PC-9 (cell line): ENCODE data around the gene SCN8A. TPM values are rescaled to one million over a fixed set of nuclear protein-coding genes. Genes with fewer than 3 reads are reported as not detected.

Experiments used
- BruUV-seq: library from RNA; stranded (reverse); fragments of 400-500 nt; replicated peaks from 2 replicates; lab custom pipeline; 2021; lab: Mats Ljungman, UMichigan
- CTCF ChIA-PET: fragments of 300-600 bp; sonication (Branson Sonifier 250); formaldehyde crosslinking; loops from one replicate; lab custom pipeline; 2022; ENCODE audit warnings: antibody characterized with exemption; lab: Charles Lee
- POLR2A ChIA-PET: fragments of 300-600 bp; sonication (Branson Sonifier 250); formaldehyde crosslinking; loops from one replicate; lab custom pipeline; 2022; ENCODE audit warnings: antibody characterized with exemption; ENCODE audit not compliant: unreplicated experiment; lab: Charles Lee
- DNase-seq, 2 experiments: peaks; one replicate each; pipeline versions ENCODE4 v3.0.0 to v3.0.0-alpha.2; 2015 to 2022; ENCODE audit warnings: mixed read lengths in 1 of 2
- H2AFZ ChIP-seq: fragments of 200-600 bp; sonication (generic); 2 replicates; pipeline ENCODE4 v1.8.1; 2017; ENCODE audit warnings: antibody characterized with exemption
- H3F3A ChIP-seq: fragments of 200-600 bp; sonication (generic); 2 replicates; pipeline ENCODE4 v1.8.1; 2017; ENCODE audit warnings: antibody characterized with exemption, mild to moderate bottlenecking, low read depth; ENCODE audit not compliant: insufficient read depth
- H3K27ac ChIP-seq: fragments of 200-600 bp; sonication (generic); 2 replicates; pipeline ENCODE4 v1.6.1; 2016; ENCODE audit warnings: mixed run types
- H3K27me3 ChIP-seq: fragments of 200-600 bp; sonication (generic); 2 replicates; pipeline ENCODE4 v1.6.1; 2016; ENCODE audit warnings: low read depth, mixed run types; ENCODE audit not compliant: insufficient read depth
- H3K36me3 ChIP-seq: fragments of 200-600 bp; sonication (generic); 2 replicates; pipeline ENCODE4 v1.6.1; 2016; ENCODE audit warnings: low read depth, mixed run types
- H3K4me1 ChIP-seq: fragments of 200-600 bp; sonication (generic); replicated peaks from 2 replicates; pipeline ENCODE4 v1.6.1; 2016; ENCODE audit warnings: mixed run types; ENCODE audit not compliant: insufficient read depth
- H3K4me2 ChIP-seq: fragments of 200-600 bp; sonication (generic); 2 replicates; pipeline ENCODE4 v1.6.1; 2017; ENCODE audit warnings: mixed run types
- H3K4me3 ChIP-seq: fragments of 200-600 bp; sonication (generic); 2 replicates; pipeline ENCODE4 v1.6.1; 2016; ENCODE audit warnings: mixed run types
- H3K79me2 ChIP-seq: fragments of 200-600 bp; sonication (generic); 2 replicates; pipeline ENCODE4 v1.6.1; 2017; ENCODE audit warnings: low read depth, mixed run types
- H3K9me2 ChIP-seq: fragments of 200-600 bp; sonication (generic); 2 replicates; pipeline ENCODE4 v1.8.1; 2017; ENCODE audit warnings: mild to moderate bottlenecking; ENCODE audit not compliant: insufficient read depth
- H3K9me3 ChIP-seq: fragments of 200-600 bp; sonication (generic); 2 replicates; pipeline ENCODE4 v1.8.1; 2016; ENCODE audit warnings: low read depth; ENCODE audit not compliant: insufficient read depth
- H4K20me1 ChIP-seq: fragments of 200-600 bp; sonication (generic); 2 replicates; pipeline ENCODE4 v1.8.1; 2017; ENCODE audit not compliant: insufficient read depth
- EZH2 ChIP-seq: fragments of 200-600 bp; sonication (generic); IDR thresholded peaks from 2 replicates; pipeline ENCODE4 v1.8.0; 2017; ENCODE audit warnings: antibody characterized with exemption, low read depth
- intact Hi-C: fragments of 100-400 bp; cut with micrococcal nuclease; formaldehyde crosslinking; loops from one replicate; pipeline ENCODE4 v1.10.0; 2022; ENCODE audit not compliant: unreplicated experiment
- total RNA-seq: library from RNA; stranded (reverse); gene quantifications from 2 replicates; pipeline ENCODE4 v1.2.3, GENCODE V29; 2021
- TF ChIP-seq, protein P1 (sequence below): fragments of 200-600 bp; sonication (generic); conservative IDR thresholded peaks from 2 replicates; pipeline ENCODE4 v1.6.1; 2017; ENCODE audit warnings: mixed run types, antibody characterized with exemption, mild to moderate bottlenecking, moderate library complexity

The SCN8A gene
- total RNA-seq, 1 experiment from 2014 or later: 0.17 TPM

DNA sequence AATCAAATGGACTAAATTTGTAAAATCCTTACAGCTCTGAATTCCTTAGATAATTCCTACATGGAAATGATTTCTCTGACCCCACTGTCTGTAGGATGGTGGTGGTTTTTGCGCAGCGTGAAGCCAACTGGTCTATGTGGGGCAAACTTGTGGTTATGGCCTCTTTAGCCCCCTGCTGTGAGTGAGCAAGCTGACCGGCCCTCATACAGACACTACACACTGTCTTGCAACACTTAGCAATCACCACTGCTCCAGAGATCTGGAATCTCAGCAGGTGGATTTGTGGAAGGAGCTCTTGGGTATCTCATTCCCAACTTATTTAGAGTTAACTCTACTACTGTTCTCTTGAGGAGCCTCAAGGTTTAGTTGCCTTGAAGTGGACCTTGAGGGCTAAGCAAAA, 70.2 kb downstream of the SCN8A start:
- peaks cover 51% of the 10 kb centered on the region for H3K27me3 ChIP-seq
- ChIA-PET CTCF (no interaction called here), POLR2A (no interaction called here)
- no peaks in the 10 kb centered on the region for H3K9me3 ChIP-seq
- BruUV-seq: no TSS peak
- H4K20me1 ChIP-seq: no peaks in the 10 kb centered on the region
- no peak for TF ChIP-seq EZH2
- TF ChIP-seq, protein P1, sequence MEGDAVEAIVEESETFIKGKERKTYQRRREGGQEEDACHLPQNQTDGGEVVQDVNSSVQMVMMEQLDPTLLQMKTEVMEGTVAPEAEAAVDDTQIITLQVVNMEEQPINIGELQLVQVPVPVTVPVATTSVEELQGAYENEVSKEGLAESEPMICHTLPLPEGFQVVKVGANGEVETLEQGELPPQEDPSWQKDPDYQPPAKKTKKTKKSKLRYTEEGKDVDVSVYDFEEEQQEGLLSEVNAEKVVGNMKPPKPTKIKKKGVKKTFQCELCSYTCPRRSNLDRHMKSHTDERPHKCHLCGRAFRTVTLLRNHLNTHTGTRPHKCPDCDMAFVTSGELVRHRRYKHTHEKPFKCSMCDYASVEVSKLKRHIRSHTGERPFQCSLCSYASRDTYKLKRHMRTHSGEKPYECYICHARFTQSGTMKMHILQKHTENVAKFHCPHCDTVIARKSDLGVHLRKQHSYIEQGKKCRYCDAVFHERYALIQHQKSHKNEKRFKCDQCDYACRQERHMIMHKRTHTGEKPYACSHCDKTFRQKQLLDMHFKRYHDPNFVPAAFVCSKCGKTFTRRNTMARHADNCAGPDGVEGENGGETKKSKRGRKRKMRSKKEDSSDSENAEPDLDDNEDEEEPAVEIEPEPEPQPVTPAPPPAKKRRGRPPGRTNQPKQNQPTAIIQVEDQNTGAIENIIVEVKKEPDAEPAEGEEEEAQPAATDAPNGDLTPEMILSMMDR: no peak
- H3K9me2 ChIP-seq: no peaks in the 10 kb centered on the region
- H3K4me3 ChIP-seq: no peak overlapping the region
- no peak overlapping the region for H3K27ac ChIP-seq
- no peaks in the 10 kb centered on the region for H3K79me2 ChIP-seq
- intact Hi-C loops: no loop called here
- no peak for DNase-seq
- H3K4me1 ChIP-seq: no peaks in the 10 kb centered on the region
- no peak overlapping the region for H3K4me2 ChIP-seq
- H2AFZ ChIP-seq: no peak overlapping the region
- H3F3A ChIP-seq: no peaks in the 10 kb centered on the region
- H3K36me3 ChIP-seq: no peaks in the 10 kb centered on the region

DNA sequence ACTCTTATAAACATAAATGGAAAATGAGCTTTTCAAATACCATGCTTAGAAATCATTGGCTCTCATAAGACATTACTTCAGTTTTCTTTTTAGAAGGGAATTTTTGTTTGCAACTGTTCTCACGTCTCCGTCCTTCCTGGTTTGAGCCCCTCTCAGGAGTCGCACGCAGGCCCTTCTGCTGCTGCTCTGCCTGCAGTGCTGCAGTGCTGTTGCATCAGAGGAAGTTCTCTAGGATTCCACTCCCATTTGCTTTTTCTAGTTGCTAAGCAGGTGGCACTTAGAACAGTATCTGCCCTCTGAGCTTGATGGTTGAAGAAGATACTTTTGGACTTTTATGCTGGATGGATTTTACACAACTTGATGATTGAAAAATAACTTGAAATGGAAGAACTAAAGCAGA, 70.8 kb downstream of the SCN8A start:
- intact Hi-C loops: no loop called here
- Histone ChIP-seq H3K4me3 (no peak overlapping the region), H3K9me3 (no peaks in the 10 kb centered on the region), H3K4me1 (no peaks in the 10 kb centered on the region), H3K9me2 (no peaks in the 10 kb centered on the region), H2AFZ (no peak overlapping the region), H3K4me2 (no peak overlapping the region), H3K36me3 (no peaks in the 10 kb centered on the region), H4K20me1 (no peaks in the 10 kb centered on the region), H3K27ac (no peak overlapping the region), H3K79me2 (no peaks in the 10 kb centered on the region), H3K27me3 (peaks cover 53% of the 10 kb centered on the region), H3F3A (no peaks in the 10 kb centered on the region)
- CTCF ChIA-PET: no interaction called here
- TF ChIP-seq EZH2: no peak
- TF ChIP-seq, protein P1: no peak
- DNase-seq: no peak
- POLR2A ChIA-PET: no interaction called here
- no TSS peak for BruUV-seq

DNA sequence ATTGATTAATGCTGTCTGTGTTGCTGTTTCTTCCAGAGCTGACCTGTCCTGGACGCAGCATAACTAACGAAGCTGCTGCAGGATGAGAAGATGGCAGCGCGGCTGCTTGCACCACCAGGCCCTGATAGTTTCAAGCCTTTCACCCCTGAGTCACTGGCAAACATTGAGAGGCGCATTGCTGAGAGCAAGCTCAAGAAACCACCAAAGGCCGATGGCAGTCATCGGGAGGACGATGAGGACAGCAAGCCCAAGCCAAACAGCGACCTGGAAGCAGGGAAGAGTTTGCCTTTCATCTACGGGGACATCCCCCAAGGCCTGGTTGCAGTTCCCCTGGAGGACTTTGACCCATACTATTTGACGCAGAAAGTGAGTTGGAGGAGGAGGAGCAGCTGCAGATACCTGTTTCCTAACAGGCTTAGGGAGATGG, 71.7 kb downstream of the SCN8A start:
- H2AFZ ChIP-seq: no peak overlapping the region
- intact Hi-C loops: no loop called here
- H3F3A ChIP-seq: no peaks in the 10 kb centered on the region
- no peaks in the 10 kb centered on the region for H3K79me2 ChIP-seq
- no peak overlapping the region for H3K4me3 ChIP-seq
- peaks cover 60% of the 10 kb centered on the region for H3K27me3 ChIP-seq
- H3K4me1 ChIP-seq: no peaks in the 10 kb centered on the region
- TF ChIP-seq, protein P1: no peak
- TF ChIP-seq EZH2: no peak
- DNase-seq: no peak
- H3K4me2 ChIP-seq: no peak overlapping the region
- no peaks in the 10 kb centered on the region for H4K20me1 ChIP-seq
- CTCF ChIA-PET: no interaction called here
- no peaks in the 10 kb centered on the region for H3K9me3 ChIP-seq
- POLR2A ChIA-PET: no interaction called here
- BruUV-seq: no TSS peak
- no peaks in the 10 kb centered on the region for H3K9me2 ChIP-seq
- no peak overlapping the region for H3K27ac ChIP-seq
- H3K36me3 ChIP-seq: no peaks in the 10 kb centered on the region
